Measurements from ENCODE around the gene ADPRH. TPM values are rescaled to one million over a fixed set of nuclear protein-coding genes. Genes with fewer than 3 reads are reported as not detected.

ADPRH gene
- polyA plus RNA-seq, 3 donors, result 10.6 to 37.8 (median 31.5) TPM

DNA sequence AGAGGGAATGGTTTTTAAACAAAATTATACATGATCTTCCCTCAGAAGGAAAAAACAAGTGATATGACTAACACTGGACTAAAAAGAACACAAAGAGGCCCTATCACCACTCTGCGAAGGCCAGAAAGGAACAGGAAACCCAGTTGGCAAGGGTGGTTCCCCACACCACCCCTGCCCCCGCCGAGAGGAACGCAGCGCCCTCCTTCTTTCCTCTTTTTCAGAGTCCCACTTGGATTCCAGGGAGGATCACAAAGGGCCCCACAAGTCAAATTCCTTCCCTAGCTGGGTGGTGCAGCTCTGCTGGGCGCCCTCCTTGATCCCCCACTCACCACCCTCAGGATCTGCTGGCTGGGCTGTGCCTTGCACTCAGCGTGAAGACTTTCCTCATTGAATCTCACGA, 48.2 kb downstream of the ADPRH start:
- Histone ChIP-seq H3K4me3 (replicated peaks in 1 of 3; ENCODE audit: low read depth in 2 of 3, low read length in 3 of 3) (peak overlapping the region in 1 of 3 experiments; percentile 23), H3K4me1 (ENCODE audit: control insufficient read depth in 1 of 2, insufficient read depth in 2 of 2, low read length in 2 of 2) (peaks cover 75 to 78% of the 10 kb centered on the region in 2 donors), H4K20me1 (ENCODE audit: insufficient read depth, low read length) (no peaks in the 10 kb centered on the region), H3K4me2 (replicated peaks; ENCODE audit: extremely low read depth, low read length, poor library complexity, severe bottlenecking) (peak overlapping the region; percentile 46), H3K36me3 (replicated peaks in 1 of 2; ENCODE audit: control insufficient read depth in 1 of 2, insufficient read depth in 2 of 2, low read length in 2 of 2) (no peaks in the 10 kb centered on the region), H3K27ac (ENCODE audit: low read depth in 1 of 2, low read length in 2 of 2) (peak overlapping the region; percentile 58 to 93), H3K9ac (ENCODE audit: insufficient read depth, low read length, poor library complexity, severe bottlenecking) (peak overlapping the region; percentile 16), H3K9me3 (replicated peaks in 1 of 2; ENCODE audit: control insufficient read depth in 1 of 2, insufficient read depth in 1 of 2, low read length in 2 of 2) (no peaks in the 10 kb centered on the region), H3K27me3 (ENCODE audit: control insufficient read depth in 2 of 2, insufficient read depth in 2 of 2, low read length in 2 of 2) (no peaks in the 10 kb centered on the region), H2AFZ (ENCODE audit: insufficient read depth, low read depth, low read length, poor library complexity, severe bottlenecking) (peak overlapping the region; percentile 47), H3K79me2 (ENCODE audit: insufficient read depth, low read length) (no peaks in the 10 kb centered on the region)
- peak overlapping the region in 1 of 2 donors; percentile 64 for H3K4me3 Mint-ChIP-seq
- 21% methylated on average over 8 of the region's 8 CpGs for WGBS (ENCODE audit: insufficient coverage)
- TF ChIP-seq, protein P1, sequence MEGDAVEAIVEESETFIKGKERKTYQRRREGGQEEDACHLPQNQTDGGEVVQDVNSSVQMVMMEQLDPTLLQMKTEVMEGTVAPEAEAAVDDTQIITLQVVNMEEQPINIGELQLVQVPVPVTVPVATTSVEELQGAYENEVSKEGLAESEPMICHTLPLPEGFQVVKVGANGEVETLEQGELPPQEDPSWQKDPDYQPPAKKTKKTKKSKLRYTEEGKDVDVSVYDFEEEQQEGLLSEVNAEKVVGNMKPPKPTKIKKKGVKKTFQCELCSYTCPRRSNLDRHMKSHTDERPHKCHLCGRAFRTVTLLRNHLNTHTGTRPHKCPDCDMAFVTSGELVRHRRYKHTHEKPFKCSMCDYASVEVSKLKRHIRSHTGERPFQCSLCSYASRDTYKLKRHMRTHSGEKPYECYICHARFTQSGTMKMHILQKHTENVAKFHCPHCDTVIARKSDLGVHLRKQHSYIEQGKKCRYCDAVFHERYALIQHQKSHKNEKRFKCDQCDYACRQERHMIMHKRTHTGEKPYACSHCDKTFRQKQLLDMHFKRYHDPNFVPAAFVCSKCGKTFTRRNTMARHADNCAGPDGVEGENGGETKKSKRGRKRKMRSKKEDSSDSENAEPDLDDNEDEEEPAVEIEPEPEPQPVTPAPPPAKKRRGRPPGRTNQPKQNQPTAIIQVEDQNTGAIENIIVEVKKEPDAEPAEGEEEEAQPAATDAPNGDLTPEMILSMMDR (IDR thresholded peaks at IDR 0.05), result no peak
- H3K36me3 Mint-ChIP-seq, result peaks cover 0 to 8% of the 10 kb centered on the region in 2 donors
- peak; percentile 72 to 90 (median 74) for DNase-seq
- intact Hi-C loops (cut with micrococcal nuclease), result no loop called here
- peaks cover 73% of the 10 kb centered on the region for H3K4me1 Mint-ChIP-seq
- peaks cover 0 to 8% (median 0%) of the 10 kb centered on the region in 7 donors for H3K9me3 Mint-ChIP-seq
- peak overlapping the region; percentile 87 to 100 (median 94) for H3K27ac Mint-ChIP-seq
- H3K27me3 Mint-ChIP-seq (ENCODE audit: low read depth in 3 of 3), result peaks cover 0 to 6% (median 4%) of the 10 kb centered on the region in 3 donors

DNA sequence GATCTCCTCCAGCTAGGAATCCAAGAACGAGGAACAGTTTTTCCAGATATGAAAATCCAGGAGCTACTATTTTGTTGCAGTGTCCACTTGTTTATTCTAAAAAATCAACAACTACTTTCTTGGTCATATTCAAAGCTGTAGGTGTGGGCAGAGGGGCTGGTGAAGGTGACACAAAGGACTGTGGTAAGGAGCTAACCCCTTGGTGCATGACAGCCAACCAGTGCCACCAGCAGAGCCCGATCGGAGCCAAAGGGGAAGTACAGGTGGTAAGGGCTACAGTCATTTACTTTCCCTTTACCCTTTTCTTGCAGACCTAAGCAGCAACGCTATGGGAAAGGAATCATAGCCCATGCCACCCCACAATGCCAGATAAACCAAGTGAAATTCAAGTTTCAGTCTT, 49.1 kb downstream of the ADPRH start:
- H3K9me3 Mint-ChIP-seq, result peaks cover 0 to 8% (median 0%) of the 10 kb centered on the region in 7 donors
- no peaks in the 10 kb centered on the region for H3K9me3 ChIP-seq (replicated peaks in 1 of 2; ENCODE audit: control insufficient read depth in 1 of 2, insufficient read depth in 1 of 2, low read length in 2 of 2)
- H3K27me3 ChIP-seq (ENCODE audit: control insufficient read depth in 2 of 2, insufficient read depth in 2 of 2, low read length in 2 of 2), result no peaks in the 10 kb centered on the region
- no peaks in the 10 kb centered on the region for H3K36me3 ChIP-seq (replicated peaks in 1 of 2; ENCODE audit: control insufficient read depth in 1 of 2, insufficient read depth in 2 of 2, low read length in 2 of 2)
- peaks cover 79 to 83% of the 10 kb centered on the region in 2 donors for H3K4me1 ChIP-seq (ENCODE audit: control insufficient read depth in 1 of 2, insufficient read depth in 2 of 2, low read length in 2 of 2)
- peak overlapping the region; percentile 9 for H3K4me2 ChIP-seq (replicated peaks; ENCODE audit: extremely low read depth, low read length, poor library complexity, severe bottlenecking)
- peak overlapping the region in 1 of 3 experiments; percentile 23 for H3K4me3 ChIP-seq (replicated peaks in 1 of 3; ENCODE audit: low read depth in 2 of 3, low read length in 3 of 3)
- 10% methylated on average over 2 of the region's 4 CpGs for whole genome bisulfite sequencing (ENCODE audit: insufficient coverage)
- H4K20me1 ChIP-seq (ENCODE audit: insufficient read depth, low read length), result no peaks in the 10 kb centered on the region
- H3K27ac Mint-ChIP-seq, result peak overlapping the region; percentile 87 to 100 (median 94)
- peaks cover 0 to 6% (median 4%) of the 10 kb centered on the region in 3 donors for H3K27me3 Mint-ChIP-seq (ENCODE audit: low read depth in 3 of 3)
- H3K36me3 Mint-ChIP-seq, result peaks cover 0 to 8% of the 10 kb centered on the region in 2 donors
- peak overlapping the region in 1 of 2 donors; percentile 30 for H3K4me3 Mint-ChIP-seq
- peak overlapping the region; percentile 63 to 93 for H3K27ac ChIP-seq (ENCODE audit: low read depth in 1 of 2, low read length in 2 of 2)
- H3K79me2 ChIP-seq (ENCODE audit: insufficient read depth, low read length), result no peaks in the 10 kb centered on the region
- peak overlapping the region; percentile 5 for H3K9ac ChIP-seq (ENCODE audit: insufficient read depth, low read length, poor library complexity, severe bottlenecking)
- peaks cover 75% of the 10 kb centered on the region for H3K4me1 Mint-ChIP-seq
- TF ChIP-seq, protein P1 (IDR thresholded peaks at IDR 0.05), result no peak
- intact Hi-C loops (cut with micrococcal nuclease), result no loop called here
- H2AFZ ChIP-seq (ENCODE audit: insufficient read depth, low read depth, low read length, poor library complexity, severe bottlenecking), result no peak overlapping the region
- peak; percentile 50 to 81 (median 57) for DNase-seq

Data from CD14-positive monocyte (primary cell).